Endothelial cell of hepatic sinusoid (primary cell): ENCODE results near the gene DPP7.

Source experiments
- in situ Hi-C: cut with HindIII; loops from 2 replicates; pipeline ENCODE4 v1.10.0; 2017; ENCODE audit warnings: low sequenced_read_pairs

DPP7 gene

DNA sequence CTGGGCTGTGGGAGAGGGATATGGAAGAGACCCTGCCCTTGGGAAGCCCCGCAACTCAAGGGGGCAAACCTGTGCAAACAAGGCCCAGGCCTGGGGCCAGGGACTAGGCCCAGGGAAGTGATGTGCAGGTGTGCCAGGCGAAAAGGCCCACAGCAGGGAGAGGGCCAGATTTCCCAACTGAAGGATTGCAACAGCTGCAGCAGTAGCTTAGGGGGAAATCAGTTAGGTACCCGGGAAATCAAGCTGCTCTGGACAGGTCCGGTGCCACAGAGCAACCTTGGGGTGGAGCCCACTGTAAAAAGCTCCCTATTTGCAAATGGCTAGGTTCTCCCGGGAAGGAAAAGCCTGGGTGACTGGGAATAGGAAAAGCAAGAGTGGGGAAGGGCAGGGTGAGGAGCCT is 34.8 kb upstream of the DPP7 start:
- in situ Hi-C loops: no loop called here

DNA sequence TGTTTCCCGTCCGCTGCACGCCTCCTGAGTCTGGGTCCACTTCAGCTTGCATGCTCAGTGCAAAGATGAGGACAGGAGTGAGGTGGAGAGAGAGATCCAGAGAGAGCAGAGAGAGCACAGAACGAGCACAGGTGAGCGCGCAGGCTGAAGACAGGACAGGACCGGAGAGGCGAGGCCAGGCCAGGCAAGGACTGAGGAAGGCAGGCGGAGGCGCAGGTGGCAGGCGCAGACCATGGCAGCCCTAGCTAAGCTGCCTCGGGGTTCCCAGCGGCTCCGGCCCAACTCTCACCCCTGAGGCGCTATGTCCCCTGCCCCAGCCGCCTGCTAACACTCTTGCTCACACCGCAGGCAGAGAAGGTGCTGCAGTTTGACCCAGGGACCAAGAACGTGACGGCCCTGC is 34.1 kb upstream of the DPP7 start:
- in situ Hi-C loops: no loop called here

DNA sequence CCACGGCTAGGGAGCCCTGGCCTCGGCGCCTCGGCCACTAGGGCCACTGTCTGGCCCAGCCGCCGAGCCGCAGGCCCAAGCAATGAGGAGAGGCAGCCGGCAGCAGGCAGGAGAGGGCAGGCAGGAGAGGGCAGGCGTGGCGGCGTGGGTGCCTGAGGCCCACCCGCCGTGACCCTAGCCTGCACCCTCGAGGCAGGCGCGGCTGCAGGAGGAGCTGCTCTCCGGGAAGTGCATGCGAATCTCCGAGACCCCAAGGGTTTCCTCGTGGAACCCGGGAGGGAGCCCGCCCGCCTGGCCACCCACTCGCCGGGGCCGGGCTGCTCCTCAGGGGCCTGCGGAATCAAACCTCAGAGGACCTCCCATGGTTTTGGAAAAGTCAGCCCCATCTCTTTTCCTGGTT is 33.7 kb upstream of the DPP7 start:
- in situ Hi-C loops: no loop called here

DNA sequence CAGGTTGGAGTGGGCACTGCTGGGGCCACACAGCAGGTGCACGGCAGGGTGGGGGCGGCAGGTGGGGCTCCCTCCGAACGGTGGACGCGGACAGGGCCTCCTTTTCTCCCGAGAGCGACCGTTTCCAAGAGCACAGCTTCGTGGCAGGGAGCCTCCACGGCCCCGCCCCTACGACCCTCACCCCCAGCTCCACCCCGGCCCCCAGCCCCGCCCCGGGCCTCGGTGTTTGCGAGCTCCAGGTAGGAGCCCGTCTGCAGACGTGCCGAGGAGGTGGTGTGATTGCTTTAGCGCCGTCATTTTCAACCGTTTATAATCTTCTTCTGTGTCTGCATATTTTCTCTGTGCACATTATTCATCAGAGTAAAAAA is 33.2 kb upstream of the DPP7 start:
- in situ Hi-C loops: no loop called here

DNA sequence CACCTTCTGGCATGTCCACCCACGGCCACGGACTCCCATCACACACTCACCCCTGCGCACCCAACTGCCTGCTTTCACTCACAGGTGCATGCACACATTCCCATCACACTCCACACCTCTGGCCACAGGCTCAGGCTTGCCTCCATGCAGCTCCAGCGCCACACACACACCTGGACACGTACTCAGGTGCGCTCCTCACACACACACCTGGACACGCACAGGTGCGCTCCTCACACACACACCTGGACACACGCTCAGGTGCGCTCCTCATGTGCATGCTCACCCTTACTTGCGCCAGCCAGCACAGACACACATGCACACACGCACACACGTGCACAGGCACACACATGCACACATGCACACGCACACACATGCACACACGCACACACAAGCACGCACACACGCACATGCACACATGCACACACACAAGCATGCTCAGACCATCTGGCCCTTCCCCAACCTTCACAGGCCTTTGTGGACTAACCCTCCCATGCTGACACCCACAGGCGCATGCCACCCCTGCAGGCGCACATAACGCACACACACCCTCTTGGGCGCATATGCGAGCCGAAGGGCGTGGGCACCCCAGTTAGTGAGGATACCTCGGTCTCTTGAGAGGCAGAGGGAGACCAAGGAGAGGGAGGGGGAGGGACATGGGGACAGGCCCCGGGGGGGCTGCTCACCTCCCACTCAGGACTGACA is 32.7 kb upstream of the DPP7 start:
- in situ Hi-C loops: no loop called here

DNA sequence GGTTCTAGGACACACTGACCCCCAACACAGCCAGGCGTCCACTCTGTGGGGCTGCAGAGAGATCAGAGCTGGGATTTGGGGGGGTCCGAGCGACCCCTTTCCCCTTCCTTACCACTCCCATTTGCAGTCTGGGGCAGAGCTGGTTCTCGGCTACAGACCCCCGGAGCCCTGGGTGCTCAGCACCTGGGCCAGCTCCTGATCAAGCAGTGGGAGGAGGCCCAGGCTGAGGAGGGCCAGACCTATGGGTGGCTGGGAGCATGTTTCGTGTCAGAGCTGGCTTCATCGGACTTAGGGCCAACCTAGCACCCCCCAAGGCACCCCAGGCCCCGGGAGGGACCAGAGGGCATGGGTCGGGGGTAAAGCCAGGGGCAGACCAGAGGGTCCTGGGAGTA is 32.0 kb upstream of the DPP7 start:
- in situ Hi-C loops: no loop called here

DNA sequence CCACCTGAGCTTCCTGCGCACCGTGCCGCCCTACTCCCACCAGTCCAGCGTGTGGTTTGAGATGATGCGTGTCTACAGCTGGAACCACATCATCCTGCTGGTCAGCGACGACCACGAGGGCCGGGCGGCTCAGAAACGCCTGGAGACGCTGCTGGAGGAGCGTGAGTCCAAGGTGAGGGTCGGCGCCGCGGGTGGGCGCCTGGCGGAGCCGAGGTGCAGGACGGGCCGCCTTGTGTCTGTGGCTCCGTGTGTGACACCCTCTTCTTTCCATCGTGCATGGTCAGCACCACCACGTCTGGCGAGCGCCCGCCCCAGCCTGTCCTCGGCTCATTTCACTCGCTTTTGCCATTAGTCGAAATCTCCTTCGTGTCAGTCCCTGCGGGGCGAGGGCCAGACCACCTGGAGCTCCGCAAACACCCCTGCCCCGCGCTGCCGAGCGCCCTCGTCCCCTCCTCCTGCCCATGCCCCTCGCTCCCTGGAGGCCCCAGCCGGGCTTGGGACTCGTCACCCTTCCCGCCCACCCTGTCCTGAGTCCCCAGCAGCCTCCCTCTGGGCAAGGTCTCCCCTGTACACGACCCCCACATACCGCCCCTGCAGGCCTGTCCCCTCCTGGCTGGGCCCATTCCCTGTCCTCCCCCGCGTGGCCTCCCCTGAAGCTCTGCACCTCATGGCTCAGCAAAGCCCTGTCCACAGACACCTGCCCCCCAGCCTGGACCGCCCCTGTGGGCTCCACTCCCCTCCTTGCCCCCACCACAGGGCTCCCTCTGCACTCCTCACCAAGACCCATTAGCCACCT is 31.4 kb upstream of the DPP7 start:
- in situ Hi-C loops: no loop called here

DNA sequence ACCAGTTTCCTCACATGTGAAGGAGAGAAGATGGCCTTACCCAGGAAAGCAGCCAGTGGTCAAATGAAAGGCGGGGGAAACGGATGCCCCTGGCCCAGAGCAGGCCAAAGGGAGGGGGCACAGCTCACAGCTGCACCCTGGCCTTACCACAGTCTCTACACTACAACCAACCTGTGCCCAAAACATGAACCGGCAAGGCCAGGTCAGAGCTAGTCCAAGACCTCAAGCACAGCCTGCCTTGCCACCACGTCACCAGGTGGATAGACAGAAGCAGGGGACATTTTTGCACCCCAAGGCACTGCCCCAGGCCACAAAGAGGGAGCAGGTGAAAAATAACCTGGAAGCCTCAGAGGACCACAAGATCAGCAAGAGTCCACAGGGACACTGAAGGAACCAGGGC is 28.9 kb upstream of the DPP7 start:
- in situ Hi-C loops: no loop called here

DNA sequence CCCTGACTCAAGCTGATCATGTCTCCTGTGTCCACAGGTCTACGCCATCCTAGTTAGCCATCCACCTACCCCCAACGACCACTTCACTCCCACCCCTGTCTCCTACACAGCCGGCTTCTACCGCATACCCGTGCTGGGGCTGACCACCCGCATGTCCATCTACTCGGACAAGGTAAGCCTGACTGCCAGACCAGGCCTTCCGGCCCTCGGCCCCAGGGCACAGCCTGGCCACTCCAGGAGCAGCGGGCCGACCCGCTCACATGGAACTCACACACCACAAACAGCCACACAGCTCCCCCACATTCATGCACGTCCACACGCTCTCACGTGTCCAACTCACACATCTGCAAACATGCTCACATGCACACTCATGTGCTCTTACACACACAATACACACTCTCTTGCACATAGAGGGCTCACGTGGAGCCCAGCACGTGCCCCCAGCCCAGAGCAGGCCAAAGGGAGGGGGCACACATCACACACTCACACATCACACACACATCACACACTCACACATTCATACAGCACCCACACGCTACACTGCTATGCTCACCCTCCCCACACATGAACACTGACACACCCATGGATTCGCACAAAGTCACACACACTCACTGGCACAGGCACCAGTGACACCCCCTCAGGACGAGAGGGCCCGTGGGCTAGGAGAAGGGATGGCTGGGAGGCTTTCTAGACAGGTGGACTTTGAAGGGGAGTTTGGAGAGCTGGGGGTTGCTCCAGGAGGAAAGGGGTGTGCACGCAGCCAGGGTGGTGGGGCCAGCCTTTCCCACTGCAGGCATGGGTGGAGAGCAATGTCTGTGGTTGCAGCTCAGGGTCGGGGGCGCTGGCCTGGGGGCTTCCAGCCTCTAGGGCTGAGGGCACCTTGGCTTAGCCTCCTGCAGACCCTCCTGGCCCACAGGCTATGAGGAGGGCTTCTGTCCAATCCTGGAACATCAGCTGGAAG is 27.7 kb upstream of the DPP7 start:
- in situ Hi-C loops: no loop called here

DNA sequence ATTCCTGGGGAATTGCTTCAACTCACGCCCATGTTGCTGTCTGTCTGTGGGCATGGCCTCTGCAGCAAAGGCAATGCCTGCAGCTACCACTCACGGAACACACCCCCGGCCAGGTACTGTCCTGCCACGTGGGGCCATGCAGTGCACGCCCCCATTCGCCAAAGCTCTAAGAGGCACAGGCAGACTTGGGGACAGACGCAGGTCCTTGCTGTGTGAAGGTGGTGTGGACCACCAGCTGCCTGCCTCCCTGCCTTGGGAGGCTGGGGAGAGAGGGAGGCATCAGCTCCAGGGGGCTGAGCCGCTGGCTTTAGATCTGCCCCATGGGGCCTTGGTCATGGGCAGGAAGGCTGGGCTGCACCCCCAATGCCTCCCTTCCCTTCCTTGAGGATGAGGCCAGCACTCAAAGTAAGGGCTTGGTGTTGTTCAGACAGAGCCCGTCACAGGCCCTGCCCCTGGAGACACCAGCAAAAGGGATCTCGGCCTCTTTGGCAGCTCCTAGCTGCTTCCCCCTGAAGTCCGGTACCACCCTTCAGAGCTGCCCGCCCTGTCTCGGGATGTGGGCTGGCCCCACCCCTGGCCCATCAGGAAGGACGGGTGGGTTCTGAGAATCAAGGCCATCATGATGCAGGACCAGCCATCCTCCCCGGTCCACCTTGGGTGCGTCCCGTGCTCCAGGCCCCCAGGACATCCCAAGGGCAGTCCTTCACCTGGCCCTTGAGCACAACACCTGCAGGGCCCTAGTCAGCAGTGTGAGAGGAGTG is 26.7 kb upstream of the DPP7 start:
- in situ Hi-C loops: no loop called here

DNA sequence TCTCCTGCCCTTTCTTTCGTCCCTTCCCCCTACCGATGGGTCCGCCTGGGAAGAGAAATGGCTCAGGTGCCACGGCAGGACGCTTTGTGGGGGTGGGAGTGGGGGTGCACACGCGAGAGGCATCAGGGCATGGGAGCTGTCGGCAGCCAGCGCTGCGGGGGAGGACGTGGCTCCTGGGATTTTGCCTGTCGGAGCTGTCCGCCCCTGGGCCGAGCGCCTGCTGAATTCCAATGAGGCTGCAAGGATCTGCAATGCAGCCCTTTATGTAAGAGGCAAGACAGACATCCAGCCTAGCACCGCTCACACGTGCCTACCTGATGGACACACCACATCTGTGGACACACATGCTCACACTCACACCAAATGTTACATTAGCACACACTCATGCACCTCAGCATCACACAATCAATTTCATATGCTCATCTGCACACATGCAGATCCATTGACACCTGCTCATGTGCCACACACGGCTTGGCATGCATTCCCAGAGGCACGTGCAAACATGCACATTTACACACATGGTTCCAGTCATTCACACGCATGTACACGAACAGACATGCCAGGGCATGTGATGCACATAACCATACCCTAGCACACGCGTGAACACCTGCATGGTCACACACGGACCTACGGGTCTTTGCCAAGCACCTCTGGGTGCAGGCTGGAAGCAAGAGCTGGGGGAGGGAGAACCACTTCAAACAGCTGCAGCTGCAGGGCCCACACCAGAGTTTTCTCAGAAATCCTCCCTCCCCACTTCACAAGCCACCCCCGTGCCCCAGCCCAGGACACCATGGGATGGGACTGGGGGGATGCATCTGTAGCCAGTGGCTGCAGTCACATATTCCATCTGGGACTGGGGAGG is 25.8 kb upstream of the DPP7 start:
- in situ Hi-C loops: no loop called here

DNA sequence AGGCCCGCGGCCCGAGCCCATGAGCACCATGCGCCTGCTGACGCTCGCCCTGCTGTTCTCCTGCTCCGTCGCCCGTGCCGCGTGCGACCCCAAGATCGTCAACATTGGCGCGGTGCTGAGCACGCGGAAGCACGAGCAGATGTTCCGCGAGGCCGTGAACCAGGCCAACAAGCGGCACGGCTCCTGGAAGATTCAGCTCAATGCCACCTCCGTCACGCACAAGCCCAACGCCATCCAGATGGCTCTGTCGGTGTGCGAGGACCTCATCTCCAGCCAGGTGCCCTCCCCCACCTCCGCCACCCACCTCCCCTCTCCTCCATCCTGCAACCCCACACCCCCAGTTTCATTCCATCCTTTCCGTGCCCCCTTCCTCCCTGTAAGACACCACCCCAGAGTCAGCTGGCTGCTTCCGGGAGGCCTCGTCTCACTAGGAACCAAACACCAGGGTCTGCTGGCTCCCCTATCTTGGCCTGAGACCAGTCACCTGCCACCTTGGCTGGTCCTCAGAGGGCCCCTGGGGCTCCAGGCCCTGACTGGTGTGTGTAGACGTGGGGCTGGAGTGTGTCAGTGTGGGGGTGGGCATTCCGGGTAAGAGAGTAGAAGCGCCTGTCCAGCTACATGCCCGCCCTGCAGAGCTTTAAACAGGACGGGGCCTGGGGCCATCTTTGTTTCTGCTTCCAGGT is 25.1 kb upstream of the DPP7 start:
- in situ Hi-C loops: loop anchor here (5.0 kb wide), 1 partner anchor 33 kb away; the partner anchor contains the start of genes LRRC26 and TMEM210

DNA sequence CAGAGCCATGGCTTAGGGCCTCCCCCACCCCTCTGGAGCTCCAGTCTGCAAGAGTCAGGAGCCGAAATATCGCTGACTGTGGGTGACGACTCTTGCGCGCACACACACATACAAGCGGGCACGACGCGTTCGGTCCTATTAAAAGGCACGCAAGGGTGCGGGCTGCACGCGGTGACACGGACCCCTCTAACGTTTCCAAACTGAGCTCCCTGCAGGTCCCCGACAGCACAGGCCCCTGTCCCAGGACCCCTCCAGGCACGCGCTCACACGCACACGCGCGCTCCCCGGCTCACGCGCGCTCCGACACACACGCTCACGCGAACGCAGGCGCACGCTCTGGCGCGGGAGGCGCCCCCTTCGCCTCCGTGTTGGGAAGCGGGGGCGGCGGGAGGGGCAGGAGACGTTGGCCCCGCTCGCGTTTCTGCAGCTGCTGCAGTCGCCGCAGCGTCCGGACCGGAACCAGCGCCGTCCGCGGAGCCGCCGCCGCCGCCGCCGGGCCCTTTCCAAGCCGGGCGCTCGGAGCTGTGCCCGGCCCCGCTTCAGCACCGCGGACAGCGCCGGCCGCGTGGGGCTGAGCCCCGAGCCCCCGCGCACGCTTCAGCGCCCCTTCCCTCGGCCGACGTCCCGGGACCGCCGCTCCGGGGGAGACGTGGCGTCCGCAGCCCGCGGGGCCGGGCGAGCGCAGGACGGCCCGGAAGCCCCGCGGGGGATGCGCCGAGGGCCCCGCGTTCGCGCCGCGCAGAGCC is 24.4 kb upstream of the DPP7 start, which contains the start of gene GRIN1:
TSS of gene GRIN1 (plus strand) at position 433 of the 746 bp plus-strand sequence. CDS start 333 bp downstream, outside the sequence.
- in situ Hi-C loops: loop anchor here (5.0 kb wide), 1 partner anchor 33 kb away; the partner anchor contains the start of genes LRRC26 and TMEM210

DNA sequence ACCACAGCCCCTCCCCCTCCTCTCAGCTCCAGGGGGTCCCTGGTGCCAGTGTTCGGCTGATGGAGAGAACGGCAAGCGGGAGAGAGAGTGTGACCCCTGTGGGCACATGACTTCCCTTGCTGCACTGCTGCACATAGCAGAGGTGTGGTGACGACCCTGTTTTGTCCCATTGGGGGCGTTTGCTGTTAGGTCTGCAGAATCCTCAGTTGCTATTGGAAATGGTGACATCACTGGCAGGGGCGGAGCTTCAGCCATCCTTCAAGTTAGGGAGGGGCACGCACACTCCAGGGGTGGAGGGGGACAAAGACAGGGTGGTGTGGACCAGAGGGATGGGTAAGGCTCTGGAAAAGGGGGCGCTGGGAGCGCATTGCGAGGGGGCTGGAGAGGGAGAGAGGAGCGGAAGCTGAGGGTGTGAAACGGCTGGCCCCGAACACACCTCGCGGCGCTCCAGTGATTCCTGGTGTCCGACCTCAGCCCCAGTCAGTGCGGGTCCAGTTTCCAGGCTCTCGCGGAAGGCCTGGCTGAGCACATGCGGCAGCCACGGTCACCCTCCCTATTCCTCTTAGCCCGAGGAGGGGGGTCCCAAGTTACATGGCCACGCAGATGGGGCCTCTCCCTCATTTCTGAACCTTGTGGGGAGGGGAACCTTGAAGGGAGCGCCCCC is 23.7 kb upstream of the DPP7 start:
- in situ Hi-C loops: loop anchor here (5.0 kb wide), 1 partner anchor 34 kb away; the partner anchor contains the start of genes LRRC26 and TMEM210

DNA sequence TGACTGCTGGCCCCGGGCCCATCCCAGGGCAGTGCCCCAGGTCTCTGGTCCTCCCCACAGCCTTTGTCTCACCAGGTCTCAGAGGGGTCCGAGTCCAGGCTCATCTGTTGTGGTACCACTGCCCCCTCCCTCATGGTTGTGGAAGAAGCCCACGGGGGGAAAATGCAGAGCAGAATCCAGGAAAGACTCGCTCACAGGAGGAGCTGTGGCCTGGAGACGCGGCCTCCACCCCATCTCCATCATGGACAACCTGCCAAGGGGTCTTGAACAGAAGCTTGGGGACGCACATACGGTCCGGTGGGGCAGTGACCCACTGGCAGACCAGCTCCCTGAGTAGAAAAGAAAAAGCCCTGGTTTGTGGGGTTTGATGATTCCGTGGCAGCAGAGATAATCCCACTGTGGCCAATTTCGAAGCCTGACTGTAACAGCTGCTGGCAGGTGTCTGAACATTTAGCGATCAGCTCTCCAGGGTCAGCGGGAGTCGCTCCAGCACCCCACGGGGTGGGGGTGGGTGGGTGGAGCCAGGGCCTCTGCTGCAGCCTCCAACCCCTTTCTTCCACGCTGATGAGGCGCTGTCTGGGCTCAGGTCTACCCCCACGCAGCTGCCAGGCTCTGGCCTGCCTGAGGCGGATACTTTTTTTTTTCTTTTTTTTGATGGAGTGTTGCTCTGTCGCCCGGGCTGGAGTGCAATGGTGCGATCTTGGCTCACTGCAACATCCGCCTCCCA is 22.5 kb upstream of the DPP7 start:
- in situ Hi-C loops: loop anchor here (5.0 kb wide), 1 partner anchor 35 kb away; the partner anchor contains the start of genes LRRC26 and TMEM210

DNA sequence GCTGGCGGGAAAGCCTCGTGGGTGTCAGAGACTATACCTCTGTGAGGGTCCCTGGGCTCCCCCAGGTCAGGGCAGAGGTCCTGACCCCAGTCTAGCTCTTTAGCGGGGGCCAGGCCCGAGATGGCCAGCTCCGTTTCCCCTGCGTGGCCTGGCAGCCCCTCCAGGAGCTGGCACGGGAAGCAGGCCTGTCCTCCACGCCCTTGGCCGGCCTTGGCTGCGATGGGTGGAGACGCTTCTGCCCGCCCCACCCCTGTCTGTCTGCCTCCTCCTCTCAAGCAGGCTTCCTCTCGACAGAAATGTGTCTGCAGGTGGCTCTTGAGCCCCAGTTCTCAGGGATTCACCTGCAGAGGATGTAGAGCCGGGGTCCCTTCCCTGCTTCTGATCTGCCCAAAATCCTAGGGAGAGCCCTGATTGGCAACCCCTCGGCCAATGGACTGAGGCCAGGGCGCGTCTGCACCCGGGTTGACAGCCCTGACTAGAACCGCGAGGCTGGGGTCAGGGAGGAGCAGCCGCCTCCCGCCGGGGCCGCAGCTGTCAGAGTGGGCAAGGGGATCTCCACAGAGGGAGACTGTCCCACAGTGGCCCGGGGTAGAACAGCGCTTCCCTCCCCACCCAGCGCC is 21.8 kb upstream of the DPP7 start:
- in situ Hi-C loops: loop anchor here (5.0 kb wide), 1 partner anchor 36 kb away; the partner anchor contains the start of genes LRRC26 and TMEM210
